Activated naive CD8-positive, alpha-beta T cell (primary cell): ENCODE measurements around the gene SLC30A7.
"Not testable (repeated sequence)": the region's sequence is repeated elsewhere in the genome, so short reads cannot be mapped to it uniquely, and the experiment has no call there.

Experiments
- H3K27ac Mint-ChIP-seq: one replicate; pipeline ENCODE4 v1.8.0; 2021; ENCODE audit warnings: mixed read lengths
- H3K27me3 Mint-ChIP-seq: one replicate; pipeline ENCODE4 v1.8.0; 2021; ENCODE audit warnings: mixed read lengths
- H3K36me3 Mint-ChIP-seq: one replicate; pipeline ENCODE4 v1.8.0; 2021; ENCODE audit warnings: mixed read lengths
- H3K4me1 Mint-ChIP-seq: one replicate; pipeline ENCODE4 v1.8.0; 2021; ENCODE audit warnings: low read depth, mixed read lengths
- H3K4me3 Mint-ChIP-seq: one replicate; pipeline ENCODE4 v1.8.0; 2021; ENCODE audit warnings: mild to moderate bottlenecking, mixed read lengths
- H3K9me3 Mint-ChIP-seq: one replicate; pipeline ENCODE4 v1.8.0; 2021; ENCODE audit warnings: low read depth, mixed read lengths

SLC30A7 gene

DNA sequence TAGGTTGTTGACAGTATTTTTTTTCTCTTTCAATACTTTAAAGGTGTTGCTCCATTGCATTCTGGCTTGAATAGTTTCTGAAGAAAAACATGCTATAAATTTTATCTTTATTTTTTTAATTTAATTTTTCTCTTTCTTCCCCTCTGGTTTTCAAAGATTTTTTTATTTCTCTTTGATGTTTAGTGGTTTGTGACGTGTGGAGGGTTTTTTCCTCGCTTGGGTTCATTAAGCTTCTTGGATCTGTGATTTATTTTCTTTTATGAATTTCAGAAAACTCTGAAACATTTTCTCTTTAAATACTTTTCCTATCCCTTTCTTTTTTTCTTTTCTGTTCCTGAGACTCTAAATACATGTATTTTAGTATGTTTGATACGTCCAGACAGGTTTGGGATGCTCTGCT, 9.3 kb downstream of the SLC30A7 start:
- Mint-ChIP-seq H3K9me3 (no peaks in the 10 kb centered on the region), H3K27ac (peak overlapping the region; percentile 19), H3K36me3 (peaks cover 35% of the 10 kb centered on the region), H3K27me3 (no peaks in the 10 kb centered on the region), H3K4me3 (peak overlapping the region; percentile 48), H3K4me1 (peaks cover 63% of the 10 kb centered on the region)

DNA sequence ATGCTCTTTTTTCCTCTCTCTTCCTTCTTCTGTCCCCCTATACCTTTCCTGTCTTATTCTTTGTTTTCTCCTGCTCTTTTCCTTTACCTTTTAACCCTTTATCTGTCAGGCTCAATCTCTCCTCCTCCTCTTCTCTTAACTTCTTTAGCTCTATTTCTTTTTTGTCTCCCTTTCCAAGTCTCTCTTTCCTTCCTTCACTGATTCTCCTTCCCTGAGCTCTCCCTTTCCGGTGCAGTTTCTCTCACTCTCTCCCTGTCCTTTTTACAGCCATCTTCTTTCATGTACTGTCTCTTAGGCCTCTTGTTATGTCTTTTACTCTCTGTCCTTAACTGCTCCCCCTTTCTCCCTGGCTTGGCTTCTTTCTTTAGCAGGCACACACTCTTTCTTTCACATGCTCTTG, 12.0 kb downstream of the SLC30A7 start:
- H3K36me3 Mint-ChIP-seq, result peaks cover 38% of the 10 kb centered on the region
- no peak overlapping the region for H3K4me3 Mint-ChIP-seq
- H3K9me3 Mint-ChIP-seq, result no peaks in the 10 kb centered on the region
- peaks cover 50% of the 10 kb centered on the region for H3K4me1 Mint-ChIP-seq
- peak overlapping the region; percentile 30 for H3K27ac Mint-ChIP-seq
- H3K27me3 Mint-ChIP-seq, result no peaks in the 10 kb centered on the region

DNA sequence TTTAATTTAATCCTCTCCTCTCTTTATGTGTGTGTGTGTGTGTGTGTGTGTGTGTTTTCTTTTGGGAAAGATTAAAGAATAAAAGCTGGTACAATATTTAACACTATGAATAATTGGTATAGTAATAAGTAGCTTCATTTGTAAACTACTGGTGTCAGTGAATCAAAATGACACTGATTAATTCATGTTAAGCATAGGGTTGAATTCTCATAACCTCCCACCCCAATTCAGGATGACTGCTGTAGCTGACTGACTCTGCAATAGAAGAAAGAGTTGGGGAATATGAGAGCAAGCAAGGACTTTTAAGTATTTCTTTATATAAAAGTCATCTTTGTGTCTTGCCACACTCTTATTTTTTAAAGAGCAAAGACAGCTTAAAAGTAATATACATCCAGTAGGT, 13.1 kb downstream of the SLC30A7 start:
- Mint-ChIP-seq H3K4me3 (no peak overlapping the region), H3K27me3 (no peaks in the 10 kb centered on the region), H3K27ac (no peak overlapping the region), H3K4me1 (peaks cover 46% of the 10 kb centered on the region), H3K9me3 (no peaks in the 10 kb centered on the region), H3K36me3 (peaks cover 42% of the 10 kb centered on the region)

DNA sequence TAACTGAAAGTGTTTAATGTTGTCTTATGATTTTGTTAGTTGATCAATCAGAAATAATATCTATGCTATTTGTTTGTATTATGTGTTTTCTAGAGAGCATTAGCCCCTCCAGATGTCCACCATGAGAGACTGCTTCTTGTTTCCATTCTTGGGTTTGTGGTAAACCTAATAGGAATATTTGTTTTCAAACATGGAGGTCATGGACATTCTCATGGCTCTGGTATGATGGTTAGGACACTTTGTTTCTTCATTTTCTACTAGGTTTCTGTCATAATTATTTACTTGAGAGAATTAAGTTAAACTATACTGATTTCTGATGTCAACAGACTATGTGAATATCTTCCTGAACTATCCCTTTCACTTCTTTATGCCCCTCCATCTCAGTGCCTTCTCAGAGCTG, 16.1 kb downstream of the SLC30A7 start:
- no peak overlapping the region for H3K27ac Mint-ChIP-seq
- no peak overlapping the region for H3K4me3 Mint-ChIP-seq
- H3K27me3 Mint-ChIP-seq, result no peaks in the 10 kb centered on the region
- peaks cover 33% of the 10 kb centered on the region for H3K36me3 Mint-ChIP-seq
- peaks cover 40% of the 10 kb centered on the region for H3K4me1 Mint-ChIP-seq
- H3K9me3 Mint-ChIP-seq, result no peaks in the 10 kb centered on the region

DNA sequence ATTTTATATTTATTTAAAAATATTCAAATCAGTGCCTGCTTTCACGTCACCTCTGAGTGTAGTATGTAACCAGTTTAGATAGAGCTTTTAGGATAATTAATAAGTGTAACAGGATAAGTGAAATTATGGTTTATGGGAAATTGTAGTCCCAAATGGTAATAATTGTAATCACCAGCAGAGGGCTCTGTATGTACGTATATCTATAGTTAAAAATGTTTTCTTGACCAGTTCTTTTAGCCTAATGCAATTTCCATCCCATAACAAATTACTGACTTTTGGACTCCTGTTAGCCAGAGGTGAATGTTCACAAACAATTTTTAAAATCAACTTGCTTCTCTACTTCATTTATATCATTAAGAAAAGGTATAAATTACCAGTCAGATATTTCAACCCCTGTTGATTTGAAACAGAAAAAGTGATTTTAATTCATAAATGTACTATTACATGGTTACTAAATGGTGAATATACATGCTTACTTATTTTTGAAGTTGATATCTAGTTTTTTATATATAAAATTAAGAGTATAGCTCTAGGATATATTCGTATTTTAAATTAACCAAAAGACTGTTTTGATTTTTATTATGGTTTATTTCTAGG, 25.3 kb downstream of the SLC30A7 start:
- peak overlapping the region; percentile 59 for H3K27ac Mint-ChIP-seq
- no peak overlapping the region for H3K4me3 Mint-ChIP-seq
- H3K9me3 Mint-ChIP-seq, result peaks cover 3% of the 10 kb centered on the region
- H3K4me1 Mint-ChIP-seq, result peaks cover 28% of the 10 kb centered on the region
- no peaks in the 10 kb centered on the region for H3K27me3 Mint-ChIP-seq
- peaks cover 30% of the 10 kb centered on the region for H3K36me3 Mint-ChIP-seq

DNA sequence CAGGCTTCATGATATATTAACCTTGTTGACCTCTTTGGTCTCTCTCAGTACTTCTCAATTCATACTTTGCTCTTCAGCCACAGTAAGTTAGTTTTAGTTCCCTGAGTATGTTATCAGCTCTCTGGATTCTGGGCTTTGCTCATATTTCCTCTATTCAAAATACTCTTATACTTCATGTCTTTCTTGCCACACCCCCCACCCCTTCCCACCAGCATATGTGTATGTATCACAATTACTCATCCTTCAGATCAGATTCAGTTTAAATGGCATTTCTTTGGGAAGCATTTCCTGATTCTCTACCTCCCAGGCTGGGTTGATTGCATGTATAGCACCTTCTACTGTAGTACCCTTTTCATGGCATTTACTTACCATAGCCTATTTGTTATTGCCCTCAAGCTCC, 28.3 kb downstream of the SLC30A7 start:
- Mint-ChIP-seq H3K27me3 (no peaks in the 10 kb centered on the region), H3K4me1 (peaks cover 22% of the 10 kb centered on the region), H3K4me3 (peak overlapping the region; percentile 48), H3K36me3 (peaks cover 28% of the 10 kb centered on the region), H3K9me3 (peaks cover 3% of the 10 kb centered on the region), H3K27ac (no peak overlapping the region)

DNA sequence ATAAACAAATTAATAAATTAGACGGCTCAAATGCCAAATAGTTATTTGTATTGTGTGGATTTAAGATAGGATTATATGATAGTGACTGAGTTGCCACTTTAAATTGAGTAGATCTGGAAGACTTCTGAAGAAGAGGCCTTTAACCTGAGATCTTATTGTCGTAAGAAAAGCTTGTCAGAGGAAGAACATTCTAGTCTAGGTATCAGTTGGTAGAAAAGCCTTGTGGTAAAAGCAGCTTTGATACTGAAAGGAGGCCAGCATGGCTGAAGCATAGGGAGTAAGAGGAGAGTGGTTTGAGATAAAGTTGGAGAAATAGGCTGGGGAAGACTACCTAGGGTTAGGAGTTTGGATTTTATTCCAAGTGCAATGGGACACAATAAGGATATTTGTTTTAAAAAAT, 29.1 kb downstream of the SLC30A7 start:
- Mint-ChIP-seq H3K9me3 (peaks cover 3% of the 10 kb centered on the region), H3K4me1 (peaks cover 27% of the 10 kb centered on the region), H3K36me3 (peaks cover 30% of the 10 kb centered on the region)

DNA sequence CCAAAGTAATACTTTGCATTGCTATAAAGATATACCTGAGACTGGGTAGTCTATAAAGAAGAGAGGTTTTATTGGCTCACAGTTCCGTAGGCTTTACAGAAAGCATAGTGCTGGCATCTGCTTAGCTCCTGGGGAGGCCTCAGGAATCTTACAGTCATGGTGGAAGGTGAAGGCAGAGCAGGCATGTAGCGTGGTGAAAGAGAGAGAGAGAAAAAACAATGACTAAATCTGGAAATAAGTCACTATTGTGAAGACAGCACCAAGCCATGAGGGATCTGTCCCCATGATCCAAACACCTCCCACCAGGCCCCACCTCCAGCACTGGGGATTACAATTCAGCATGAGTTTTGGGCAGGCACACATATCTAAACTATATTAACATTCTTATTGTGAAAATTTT, 30.4 kb downstream of the SLC30A7 start:
- Mint-ChIP-seq H3K27ac (no peak overlapping the region), H3K9me3 (peaks cover 3% of the 10 kb centered on the region), H3K4me3 (peak overlapping the region; percentile 7), H3K27me3 (no peaks in the 10 kb centered on the region), H3K36me3 (peaks cover 31% of the 10 kb centered on the region), H3K4me1 (peaks cover 32% of the 10 kb centered on the region)

More for the DNA sequence above, 29.1 kb downstream of the SLC30A7 start:
- Mint-ChIP-seq H3K4me3 (peak overlapping the region; percentile 11), H3K27me3 (no peaks in the 10 kb centered on the region), H3K27ac (no peak overlapping the region)

DNA sequence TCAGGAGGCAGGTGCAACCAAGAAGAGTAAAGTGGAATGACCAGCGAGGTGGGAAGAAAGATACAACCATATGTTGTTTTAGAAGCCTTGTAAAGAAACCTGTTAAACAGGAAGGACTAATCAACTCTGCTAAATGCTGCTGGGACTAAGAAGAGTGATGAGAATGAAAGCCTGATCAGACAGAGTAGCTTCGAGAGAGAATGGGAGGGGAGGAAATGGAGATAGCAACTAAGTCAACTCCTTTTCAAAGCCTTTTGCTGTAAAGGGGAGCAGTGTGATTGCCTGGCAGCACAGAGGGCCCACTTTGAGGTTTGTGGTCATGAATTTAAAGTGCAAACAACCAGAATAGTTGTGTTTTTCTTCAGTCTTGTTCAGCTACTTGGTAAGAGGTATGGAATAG, 31.4 kb downstream of the SLC30A7 start:
- Mint-ChIP-seq H3K9me3 (peaks cover 3% of the 10 kb centered on the region), H3K27ac (no peak overlapping the region), H3K4me3 (no peak overlapping the region), H3K27me3 (no peaks in the 10 kb centered on the region), H3K36me3 (peaks cover 36% of the 10 kb centered on the region), H3K4me1 (peaks cover 37% of the 10 kb centered on the region)

DNA sequence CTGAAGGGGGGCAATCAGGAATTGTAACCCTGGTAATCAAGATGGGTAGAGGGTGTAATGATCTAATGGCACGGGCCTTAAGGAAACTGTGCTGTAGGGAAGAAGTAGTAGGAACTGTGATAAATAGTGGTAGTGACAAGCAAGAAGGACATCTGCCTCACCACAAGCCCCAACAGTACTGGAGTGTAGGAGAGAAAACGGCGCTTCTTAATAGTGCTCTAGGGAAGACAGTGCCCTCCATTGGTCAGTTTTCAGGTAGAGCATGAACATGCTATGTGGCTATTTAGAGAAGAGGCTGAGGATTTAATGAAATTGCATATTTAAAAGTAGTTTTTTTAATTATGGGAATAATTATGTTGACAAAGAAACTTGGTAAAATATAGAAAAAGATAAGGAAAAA, 32.2 kb downstream of the SLC30A7 start:
- H3K4me1 Mint-ChIP-seq, result peaks cover 35% of the 10 kb centered on the region

DNA sequence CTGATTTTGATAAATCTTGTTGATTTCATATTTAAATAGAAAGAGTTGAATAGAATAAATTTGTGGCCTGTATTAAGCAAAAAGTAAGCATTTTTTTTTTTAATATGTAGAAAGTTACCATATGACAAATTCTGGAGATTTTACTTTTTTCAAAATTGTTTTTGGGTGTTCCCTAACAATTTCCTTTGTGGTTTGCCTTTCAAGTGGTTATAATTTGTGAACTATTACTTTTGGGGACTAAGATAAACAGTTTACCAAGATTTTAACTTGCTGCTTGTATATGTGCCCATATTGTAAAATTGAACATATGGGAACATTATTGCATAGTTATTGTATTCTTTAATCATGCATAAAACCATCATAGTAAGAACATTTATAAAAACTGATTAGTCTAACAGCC, 34.6 kb downstream of the SLC30A7 start:
- Mint-ChIP-seq H3K9me3 (peaks cover 3% of the 10 kb centered on the region), H3K4me3 (peak overlapping the region; percentile 58), H3K4me1 (peaks cover 56% of the 10 kb centered on the region), H3K27me3 (no peaks in the 10 kb centered on the region), H3K27ac (peak overlapping the region; percentile 81), H3K36me3 (peaks cover 39% of the 10 kb centered on the region)

More for the DNA sequence above, 32.2 kb downstream of the SLC30A7 start:
- H3K27ac Mint-ChIP-seq, result no peak overlapping the region
- peaks cover 36% of the 10 kb centered on the region for H3K36me3 Mint-ChIP-seq
- no peaks in the 10 kb centered on the region for H3K27me3 Mint-ChIP-seq
- peaks cover 3% of the 10 kb centered on the region for H3K9me3 Mint-ChIP-seq
- H3K4me3 Mint-ChIP-seq, result no peak overlapping the region

DNA sequence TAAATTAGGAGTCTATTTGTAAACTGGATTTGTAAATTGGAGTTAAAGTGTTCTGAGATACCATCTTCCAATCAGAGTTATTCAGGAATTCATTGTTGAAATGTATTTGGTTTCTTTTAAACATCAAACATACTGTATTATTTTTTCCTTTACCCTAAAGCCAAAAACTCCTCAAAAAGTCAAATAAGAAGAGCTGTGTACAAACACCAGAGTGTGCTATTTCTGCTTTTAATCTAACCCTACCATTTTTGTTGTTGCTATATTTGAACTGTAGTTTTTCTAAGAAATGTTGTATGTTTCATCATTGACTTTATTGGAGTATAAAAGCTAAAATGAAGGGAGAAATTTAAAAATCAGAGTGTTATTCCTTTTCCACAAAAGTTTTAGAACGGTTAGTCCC, 35.8 kb downstream of the SLC30A7 start:
- Mint-ChIP-seq H3K36me3 (peaks cover 40% of the 10 kb centered on the region), H3K9me3 (peaks cover 3% of the 10 kb centered on the region), H3K27ac (peak overlapping the region; percentile 81), H3K4me1 (peaks cover 69% of the 10 kb centered on the region), H3K4me3 (no peak overlapping the region), H3K27me3 (no peaks in the 10 kb centered on the region)

DNA sequence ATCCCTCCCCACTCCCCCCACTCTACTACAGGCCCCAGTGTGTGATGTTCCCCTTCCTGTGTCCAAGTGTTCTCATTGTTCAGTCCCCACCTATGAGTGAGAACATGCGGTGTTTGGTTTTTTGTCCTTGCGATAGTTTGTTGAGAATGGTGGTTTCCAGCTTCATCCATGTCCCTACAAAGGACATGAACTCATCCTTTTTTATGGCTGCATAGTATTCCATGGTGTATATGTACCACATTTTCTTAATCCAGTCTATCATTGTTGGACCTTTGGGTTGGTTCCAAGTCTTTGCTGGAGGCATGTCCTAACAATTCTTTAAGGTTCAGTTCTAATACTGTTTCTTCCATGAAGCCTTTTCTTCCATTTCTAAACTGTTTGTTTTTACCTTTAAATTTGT, 37.7 kb downstream of the SLC30A7 start:
- not testable (repeated sequence) for H3K4me3 Mint-ChIP-seq, H3K27me3 Mint-ChIP-seq, H3K9me3 Mint-ChIP-seq
- peaks cover 71% of the 10 kb centered on the region for H3K4me1 Mint-ChIP-seq
- peaks cover 56% of the 10 kb centered on the region for H3K36me3 Mint-ChIP-seq
- H3K27ac Mint-ChIP-seq, result peak overlapping the region; percentile 41

DNA sequence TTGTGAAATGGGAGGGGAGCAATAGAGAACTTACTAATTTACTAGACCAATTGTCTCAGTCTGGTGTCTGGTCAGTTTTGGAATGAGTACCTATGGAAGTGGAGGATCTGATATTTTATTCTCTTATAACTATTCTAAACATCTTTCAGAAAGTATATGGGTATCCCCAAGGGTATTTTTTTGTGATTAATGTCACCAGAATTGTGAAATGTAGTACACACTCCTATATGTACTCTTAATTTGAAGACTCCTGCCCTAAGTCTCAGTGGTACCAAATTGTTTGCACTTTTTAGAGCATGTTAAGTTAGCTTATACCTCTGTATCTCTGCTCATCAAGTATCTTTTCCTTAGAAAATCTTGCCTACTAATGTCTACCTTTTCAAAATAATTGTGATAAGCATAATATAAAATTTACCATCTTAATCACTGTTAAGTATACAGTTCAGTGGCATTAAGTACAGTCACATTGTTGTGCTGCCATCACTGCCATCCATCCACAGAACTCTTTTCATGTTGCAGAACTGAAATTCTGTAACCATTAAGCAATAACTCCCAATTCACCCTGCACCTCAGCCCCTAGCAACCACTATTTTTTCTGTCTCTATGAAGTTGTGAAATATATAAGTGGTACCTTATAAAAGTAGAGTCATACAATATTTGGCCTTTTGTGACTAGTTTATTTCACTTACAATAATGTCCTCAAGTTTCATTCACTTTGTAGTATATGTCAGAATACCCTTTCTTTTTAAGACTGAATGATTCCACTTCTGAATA, 40.5 kb downstream of the SLC30A7 start:
- Mint-ChIP-seq H3K27me3 (no peaks in the 10 kb centered on the region), H3K4me3 (no peak overlapping the region), H3K4me1 (peaks cover 60% of the 10 kb centered on the region), H3K27ac (no peak overlapping the region), H3K9me3 (peaks cover 9% of the 10 kb centered on the region), H3K36me3 (peaks cover 67% of the 10 kb centered on the region)

DNA sequence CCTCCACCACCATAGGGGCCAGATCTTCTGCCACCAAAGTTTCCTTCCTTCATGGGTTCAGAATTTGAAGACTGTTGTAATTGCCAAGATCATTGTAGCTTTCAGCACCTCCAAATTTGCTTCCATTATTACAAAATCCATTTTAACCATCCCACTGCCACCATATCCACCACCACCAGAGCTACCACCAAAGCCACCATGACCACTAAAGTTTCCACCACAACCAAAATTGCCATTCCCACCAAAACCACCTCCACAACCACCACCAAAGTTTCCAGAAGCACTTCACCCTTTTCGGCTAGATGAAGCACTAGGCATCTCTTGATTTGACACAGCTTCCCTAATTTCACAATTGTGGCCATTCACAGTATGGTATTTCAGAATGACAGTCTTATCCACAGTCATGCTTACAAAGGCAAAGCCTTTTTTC, 45.2 kb downstream of the SLC30A7 start:
- Mint-ChIP-seq H3K4me3 (peak overlapping the region; percentile 44), H3K4me1 (peaks cover 50% of the 10 kb centered on the region), H3K27me3 (no peaks in the 10 kb centered on the region), H3K27ac (peak overlapping the region; percentile 83), H3K9me3 (peaks cover 11% of the 10 kb centered on the region), H3K36me3 (peaks cover 68% of the 10 kb centered on the region)
